Stimulated activated CD4-positive, alpha-beta T cell treated with anti-CD3 and anti-CD28 coated beads, Interleukin-12 subunit alpha, Interleukin-12 subunit beta, amount 100 ng/mL, for 4 hours (primary cell): ENCODE results near the gene NUCB1.

Experiments
- DNase-seq: peaks from one replicate; pipeline ENCODE4 v3.0.0-alpha.2; 2020

The NUCB1 gene

DNA sequence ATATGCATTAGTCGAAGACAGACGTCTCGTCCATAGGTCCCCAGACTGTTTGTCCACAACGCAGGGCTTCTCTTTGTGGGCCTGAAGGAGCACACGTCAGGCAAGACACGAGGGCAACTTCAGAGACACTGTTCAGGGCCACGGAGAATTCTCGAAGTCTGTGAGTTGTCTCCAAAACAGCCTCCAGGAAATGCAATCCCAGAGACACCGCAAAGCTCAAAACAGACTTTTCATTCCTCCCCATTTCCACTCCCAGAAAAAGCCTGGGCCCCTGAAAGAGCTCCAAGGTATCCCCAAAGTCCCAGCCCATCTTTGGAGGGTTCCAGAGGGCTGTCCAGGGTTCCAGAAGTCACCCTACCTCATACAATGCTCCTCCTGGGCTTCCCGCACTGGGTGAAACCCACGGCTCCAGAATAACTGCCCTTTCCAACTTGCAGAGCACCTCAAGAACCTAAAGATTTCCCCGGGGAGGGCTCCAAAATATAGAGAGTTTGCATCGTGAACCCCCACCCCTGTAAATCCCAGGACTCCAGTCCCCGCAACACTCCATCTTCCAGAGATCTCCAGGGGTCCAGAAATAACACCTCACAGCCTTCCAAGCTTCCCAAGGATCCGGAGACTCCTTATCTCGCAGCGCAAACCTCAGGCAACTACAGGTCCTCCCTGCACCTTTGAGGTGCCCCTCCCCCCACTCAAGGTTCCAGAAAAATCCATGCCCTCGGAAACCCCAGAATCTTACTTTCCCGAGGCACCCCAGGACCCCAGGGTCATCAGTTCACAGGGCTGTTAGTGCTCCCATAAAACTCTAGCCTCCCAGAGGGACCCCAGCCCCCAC is 64.3 kb downstream of the NUCB1 start:
- no peak for DNase-seq

DNA sequence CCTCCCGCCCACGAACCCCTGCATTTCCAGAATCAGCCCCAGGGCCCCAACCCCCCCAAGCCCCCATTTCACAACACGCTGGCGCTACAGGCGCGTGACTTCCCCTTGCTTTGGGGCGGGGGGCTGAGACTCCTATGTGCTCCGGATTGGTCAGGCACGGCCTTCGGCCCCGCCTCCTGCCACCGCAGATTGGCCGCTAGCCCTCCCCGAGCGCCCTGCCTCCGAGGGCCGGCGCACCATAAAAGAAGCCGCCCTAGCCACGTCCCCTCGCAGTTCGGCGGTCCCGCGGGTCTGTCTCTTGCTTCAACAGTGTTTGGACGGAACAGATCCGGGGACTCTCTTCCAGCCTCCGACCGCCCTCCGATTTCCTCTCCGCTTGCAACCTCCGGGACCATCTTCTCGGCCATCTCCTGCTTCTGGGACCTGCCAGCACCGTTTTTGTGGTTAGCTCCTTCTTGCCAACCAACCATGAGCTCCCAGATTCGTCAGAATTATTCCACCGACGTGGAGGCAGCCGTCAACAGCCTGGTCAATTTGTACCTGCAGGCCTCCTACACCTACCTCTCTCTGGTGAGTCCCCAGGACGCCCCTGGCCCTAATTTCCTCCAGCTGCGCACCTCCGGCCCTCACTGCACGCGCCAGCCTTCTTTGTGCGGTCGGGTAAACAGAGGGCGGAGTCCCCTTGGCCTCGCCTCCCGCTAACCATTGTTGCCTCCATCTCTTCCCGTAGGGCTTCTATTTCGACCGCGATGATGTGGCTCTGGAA is 65.1 kb downstream of the NUCB1 start, which contains the start of gene FTL:
Gene FTL (plus strand): TSS at position 270 of the 766 bp plus-strand sequence. CDS start 199 bp downstream, at position 469.
- peak; percentile 90 for DNase-seq

DNA sequence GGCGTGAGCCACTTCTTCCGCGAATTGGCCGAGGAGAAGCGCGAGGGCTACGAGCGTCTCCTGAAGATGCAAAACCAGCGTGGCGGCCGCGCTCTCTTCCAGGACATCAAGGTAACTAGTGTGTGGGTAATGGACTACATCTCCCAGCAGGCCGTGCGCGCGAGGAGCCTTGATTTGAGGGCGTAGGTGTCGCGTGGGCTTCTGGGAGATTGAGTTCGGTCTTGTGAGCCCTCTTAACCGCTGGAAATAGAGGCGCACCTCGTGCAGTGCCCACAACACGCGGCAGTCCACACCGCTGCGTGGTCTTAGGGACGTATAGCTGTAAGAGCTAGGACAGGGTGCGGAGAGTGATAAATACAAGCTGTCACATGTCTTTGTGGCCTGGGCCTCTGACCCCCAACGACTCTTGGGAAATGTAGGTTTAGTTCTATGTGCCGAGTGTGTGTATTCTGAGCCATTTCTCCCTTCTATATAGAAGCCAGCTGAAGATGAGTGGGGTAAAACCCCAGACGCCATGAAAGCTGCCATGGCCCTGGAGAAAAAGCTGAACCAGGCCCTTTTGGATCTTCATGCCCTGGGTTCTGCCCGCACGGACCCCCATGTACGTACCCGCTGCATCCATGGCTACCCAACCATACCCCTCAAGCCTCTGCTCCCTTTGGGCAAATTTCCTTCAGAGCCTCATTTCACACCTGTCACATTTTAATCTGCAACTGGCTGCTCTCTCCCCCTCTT is 65.9 kb downstream of the NUCB1 start:
- DNase-seq, result peak; percentile 83

DNA sequence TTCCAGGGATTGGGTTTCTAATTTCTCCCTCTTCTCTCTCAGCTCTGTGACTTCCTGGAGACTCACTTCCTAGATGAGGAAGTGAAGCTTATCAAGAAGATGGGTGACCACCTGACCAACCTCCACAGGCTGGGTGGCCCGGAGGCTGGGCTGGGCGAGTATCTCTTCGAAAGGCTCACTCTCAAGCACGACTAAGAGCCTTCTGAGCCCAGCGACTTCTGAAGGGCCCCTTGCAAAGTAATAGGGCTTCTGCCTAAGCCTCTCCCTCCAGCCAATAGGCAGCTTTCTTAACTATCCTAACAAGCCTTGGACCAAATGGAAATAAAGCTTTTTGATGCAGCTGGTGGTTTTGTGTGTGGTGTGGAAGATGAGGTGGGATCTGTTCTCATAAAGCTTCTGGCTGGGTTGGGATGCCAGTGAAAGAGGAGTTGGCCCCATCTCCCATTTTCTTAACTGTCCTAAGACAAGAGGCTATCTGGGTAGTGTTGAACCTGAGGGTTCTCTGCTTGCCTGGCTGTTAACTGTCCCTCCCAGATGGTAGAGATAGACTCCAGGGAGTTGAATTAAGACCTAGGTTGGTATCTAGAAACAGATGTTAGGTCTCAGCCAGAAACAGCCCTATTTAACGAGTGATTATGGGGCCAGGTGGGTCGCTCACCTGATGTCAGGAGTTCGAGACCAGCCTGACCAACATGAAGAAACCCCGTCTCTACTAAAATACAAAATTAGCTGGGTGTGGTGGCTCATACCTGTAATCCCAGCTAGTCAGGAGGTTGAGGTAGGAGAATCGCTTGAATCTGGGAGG is 66.6 kb downstream of the NUCB1 start:
- DNase-seq, result no peak

DNA sequence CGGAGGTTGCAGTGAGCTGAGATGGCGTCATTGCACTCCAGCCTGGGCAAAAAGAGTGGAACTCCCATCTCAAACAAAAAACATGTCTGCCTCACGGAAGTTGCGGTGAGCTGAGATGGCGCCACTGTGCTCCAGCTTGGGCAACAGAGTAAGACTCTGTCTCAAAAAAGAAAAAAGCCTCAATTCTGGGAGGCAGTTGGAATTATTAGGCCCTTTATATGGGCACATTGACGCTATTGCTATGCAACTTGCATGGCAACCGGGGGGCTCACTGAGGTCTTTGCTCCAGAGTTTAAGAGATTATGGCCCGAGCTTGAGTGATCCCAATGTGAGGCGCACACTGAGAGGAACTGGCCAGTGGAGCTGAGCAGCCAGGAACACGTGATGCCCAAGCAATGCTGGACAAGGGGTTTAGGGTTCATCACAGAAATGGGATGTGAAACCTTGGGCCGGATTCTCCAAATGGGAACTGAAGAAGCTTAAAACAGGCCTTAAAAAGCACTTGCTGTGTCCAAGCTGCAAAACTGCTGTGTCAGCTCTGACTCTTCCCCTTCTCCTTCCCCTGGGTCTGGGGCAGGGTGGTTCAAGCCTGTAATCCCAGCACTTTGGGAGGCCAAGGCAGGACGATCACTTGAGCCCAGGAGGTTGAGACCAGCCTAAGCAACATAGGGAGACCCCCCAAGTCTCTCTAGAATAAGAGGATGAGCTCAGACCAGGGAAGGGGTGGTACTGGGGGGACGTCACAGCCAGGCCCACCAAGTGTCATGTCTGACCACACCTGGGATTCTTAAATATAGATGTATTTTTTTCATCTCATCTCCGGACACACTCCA is 67.5 kb downstream of the NUCB1 start:
- DNase-seq, result no peak

DNA sequence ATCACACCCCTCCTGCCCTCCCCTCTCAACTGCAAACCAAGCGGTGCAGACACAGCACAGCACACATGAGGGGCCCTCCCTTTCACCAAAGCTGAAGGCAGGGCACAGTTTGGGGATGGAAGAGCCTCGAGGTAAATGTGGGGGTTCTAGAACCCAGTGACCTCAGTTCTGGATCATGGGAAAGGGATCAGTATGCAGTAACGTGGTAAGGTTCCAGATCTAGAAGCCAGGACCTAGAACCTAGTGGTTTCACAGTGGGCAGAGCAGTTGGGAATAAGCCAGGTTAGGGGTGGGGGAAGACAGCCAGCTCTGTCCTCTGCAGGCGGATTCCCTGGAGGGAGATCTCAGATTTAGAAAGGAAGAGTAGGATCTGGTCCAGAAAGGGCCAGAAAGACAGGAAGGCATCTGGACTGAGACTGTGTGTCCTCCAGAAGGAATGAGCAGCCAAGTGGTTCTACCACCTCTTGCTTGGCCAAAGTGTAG is 68.1 kb downstream of the NUCB1 start:
- no peak for DNase-seq

DNA sequence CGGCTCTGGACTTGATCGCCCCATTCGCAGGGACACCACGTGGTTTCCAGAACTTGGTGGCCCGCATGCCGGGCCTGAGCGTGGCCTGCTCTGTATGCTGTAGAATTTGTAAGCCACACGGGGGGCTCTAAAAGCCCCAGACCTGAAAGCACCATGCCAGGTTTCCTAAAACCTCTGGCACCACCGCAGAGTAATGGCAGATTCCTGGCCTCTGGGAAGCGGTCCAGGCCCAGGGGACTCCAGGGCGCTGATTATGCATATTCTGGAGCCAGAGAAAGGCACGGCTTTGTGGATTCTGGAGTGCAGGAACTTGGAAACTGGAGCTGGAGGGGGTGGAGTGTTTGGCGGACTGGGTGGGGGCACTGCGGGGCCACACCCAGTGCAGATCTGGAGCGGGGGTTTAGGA is 68.7 kb downstream of the NUCB1 start:
- DNase-seq, result no peak

DNA sequence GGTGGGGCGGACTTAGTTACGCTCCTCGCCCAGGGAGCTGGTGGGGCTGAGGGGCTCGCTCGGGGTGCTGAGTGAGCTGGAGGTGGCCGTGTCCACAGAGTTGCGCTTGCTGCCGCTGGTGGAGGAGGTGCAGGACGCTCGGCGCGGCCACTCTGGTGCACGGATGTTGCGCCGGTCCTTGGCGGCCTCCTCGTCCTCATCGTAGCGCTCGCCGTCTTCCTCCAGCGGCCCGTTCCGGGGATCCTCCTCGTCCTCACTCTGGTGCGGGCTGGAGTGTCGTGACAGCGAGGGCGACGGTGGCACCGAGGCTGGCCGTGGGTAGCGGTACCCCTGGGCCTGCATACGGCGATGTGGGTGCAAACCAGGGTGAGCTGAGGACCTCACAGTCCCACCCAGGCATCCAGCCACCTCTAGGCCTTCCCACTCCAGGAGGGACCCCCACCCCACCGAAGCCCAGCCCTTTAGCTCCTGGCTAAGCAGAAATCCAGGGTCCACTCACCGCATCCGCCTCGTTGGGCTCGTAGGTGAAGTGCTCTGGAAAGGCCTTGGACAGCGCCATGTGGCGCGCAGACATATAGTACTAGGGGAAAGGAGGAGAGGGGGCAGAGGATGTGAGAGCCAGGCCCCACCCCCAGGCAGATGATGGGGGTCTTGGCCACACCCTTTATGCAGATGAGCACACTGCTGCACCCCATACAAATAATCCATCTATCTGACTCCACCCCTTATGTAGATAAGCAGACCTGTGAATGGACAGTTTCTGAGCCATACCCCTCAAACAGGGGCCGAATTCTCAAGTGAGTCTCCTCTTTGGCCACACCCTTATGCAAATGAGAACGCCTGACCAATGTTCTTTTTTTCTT is 69.4 kb downstream of the NUCB1 start:
- DNase-seq, result no peak

DNA sequence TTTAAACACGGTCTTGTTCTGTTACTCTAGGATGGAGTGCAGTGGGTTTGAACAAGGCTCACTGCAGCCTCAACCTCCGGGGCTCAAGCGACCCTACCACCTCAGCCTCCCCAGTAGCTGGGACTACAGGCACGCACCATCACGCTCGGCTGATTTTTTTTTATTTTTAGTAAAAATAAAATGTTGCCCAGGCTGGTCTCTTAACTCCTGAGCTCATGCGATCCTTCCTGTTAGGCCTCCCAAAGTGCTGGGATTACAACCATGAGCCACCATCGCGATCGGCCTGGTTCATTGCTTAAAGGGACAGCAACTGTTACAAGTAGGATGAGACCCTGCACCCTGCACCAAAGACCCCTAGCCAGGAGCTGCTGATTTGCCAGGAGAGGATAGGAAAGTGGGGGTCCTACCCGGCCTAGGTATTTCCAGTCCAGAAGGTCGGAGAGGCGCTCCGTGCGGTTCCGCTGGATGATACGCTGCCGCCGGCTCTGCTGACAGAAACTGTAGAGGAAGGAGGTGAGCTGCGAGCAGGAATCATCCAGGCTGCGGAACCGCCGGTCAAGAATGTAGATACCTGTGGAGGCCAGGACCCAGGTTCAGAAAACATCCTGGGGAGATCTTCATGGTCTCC is 70.1 kb downstream of the NUCB1 start:
- DNase-seq, result no peak

DNA sequence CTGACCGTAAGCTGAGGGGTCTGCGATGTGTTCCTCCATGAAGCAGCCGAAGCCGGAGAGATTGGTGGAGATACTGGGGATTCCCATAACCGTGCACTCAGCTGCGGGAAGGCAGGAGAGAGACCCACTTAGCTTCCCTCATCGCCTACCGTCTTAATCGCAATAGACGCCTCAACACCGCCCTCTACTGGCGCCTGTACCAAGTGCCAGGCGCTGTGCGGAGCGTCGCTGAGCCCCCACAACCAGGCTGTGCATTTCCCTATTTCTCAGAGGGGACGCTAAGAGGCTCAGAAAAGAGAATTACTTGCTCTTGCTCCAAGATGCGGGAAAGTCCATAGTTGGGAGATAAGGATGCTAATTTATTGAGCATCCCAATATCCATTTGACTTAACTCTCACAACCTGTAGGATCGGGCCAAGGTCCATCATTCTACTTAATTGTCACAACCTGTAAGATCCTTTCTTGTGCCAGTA is 70.8 kb downstream of the NUCB1 start:
- DNase-seq, result peak; percentile 88
